Prostate gland (tissue), 2 donors: ENCODE measurements around the gene SLC7A10. TPM values are rescaled to one million over a fixed set of nuclear protein-coding genes. Genes with fewer than 3 reads are reported as not detected.

ENCODE experiments used
- DNase-seq: peaks from one replicate; pipeline ENCODE4 v3.0.0-alpha.2; 2019; ENCODE audit warnings: low spot score
- H3K27ac ChIP-seq, 2 donors: fragments of 200-600 bp; sonication (generic); 2 replicates each; pipeline ENCODE4 v1.5.1; 2017 to 2019
- H3K27me3 ChIP-seq: fragments of 200-600 bp; sonication (generic); replicated peaks from 2 replicates; pipeline ENCODE4 v1.5.1; 2019; ENCODE audit not compliant: insufficient read depth
- H3K36me3 ChIP-seq, 2 donors: fragments of 200-600 bp; sonication (generic); 1 replicate in 1 of 2; 2 replicates in 1 of 2; pipeline versions ENCODE4 v1.5.1 to v1.8.1; 2017 to 2019
- H3K4me1 ChIP-seq: fragments of 200-600 bp; sonication (generic); replicated peaks from 2 replicates; pipeline ENCODE4 v1.5.1; 2019
- H3K4me3 ChIP-seq, 2 donors: fragments of 200-600 bp; sonication (generic); 2 replicates each; pipeline ENCODE4 v1.5.1; 2017 to 2019
- H3K9me3 ChIP-seq: fragments of 200-600 bp; sonication (generic); 2 replicates; pipeline ENCODE4 v1.5.1; 2017
- CTCF ChIP-seq, 4 experiments: fragments of 200-600 bp in 2 of 4; fragments of 450-650 bp in 2 of 4; sonication (generic) in 2 of 4; IDR thresholded peaks; 1 replicate in 3 of 4; 2 replicates in 1 of 4; pipeline ENCODE4 v1.5.1; 2016 to 2019; ENCODE audit warnings: antibody characterized with exemption in 4 of 4, mild to moderate bottlenecking in 2 of 4, moderate library complexity in 2 of 4
- POLR2A ChIP-seq: fragments of 450-650 bp; IDR thresholded peaks from one replicate; pipeline ENCODE4 v1.6.1; 2016; ENCODE audit warnings: antibody characterized with exemption, mild to moderate bottlenecking
- POLR2AphosphoS5 ChIP-seq: sonication (generic); formaldehyde crosslinking; IDR thresholded peaks from one replicate; pipeline ENCODE4 v1.6.1; 2017; ENCODE audit warnings: antibody characterized with exemption
- WGBS: methylation state at CpG from one replicate; pipeline ENCODE4 v1.1.5; 2018; 5-methylcytosine and 5-hydroxymethylcytosine counted together
- intact Hi-C: fragments of 100-400 bp; cut with DNase I; formaldehyde crosslinking; loops from one replicate; pipeline ENCODE4 v1.14.2; 2022
- total RNA-seq, 2 donors: library from RNA; depleted of rRNA; stranded (reverse); fragments of >200 nt; gene quantifications; one replicate each; pipeline ENCODE4 v1.1.0, GENCODE V29; 2016

The SLC7A10 gene
- total RNA-seq, 2 donors from 2014 or later = 3.5 TPM; not detected in 1

DNA sequence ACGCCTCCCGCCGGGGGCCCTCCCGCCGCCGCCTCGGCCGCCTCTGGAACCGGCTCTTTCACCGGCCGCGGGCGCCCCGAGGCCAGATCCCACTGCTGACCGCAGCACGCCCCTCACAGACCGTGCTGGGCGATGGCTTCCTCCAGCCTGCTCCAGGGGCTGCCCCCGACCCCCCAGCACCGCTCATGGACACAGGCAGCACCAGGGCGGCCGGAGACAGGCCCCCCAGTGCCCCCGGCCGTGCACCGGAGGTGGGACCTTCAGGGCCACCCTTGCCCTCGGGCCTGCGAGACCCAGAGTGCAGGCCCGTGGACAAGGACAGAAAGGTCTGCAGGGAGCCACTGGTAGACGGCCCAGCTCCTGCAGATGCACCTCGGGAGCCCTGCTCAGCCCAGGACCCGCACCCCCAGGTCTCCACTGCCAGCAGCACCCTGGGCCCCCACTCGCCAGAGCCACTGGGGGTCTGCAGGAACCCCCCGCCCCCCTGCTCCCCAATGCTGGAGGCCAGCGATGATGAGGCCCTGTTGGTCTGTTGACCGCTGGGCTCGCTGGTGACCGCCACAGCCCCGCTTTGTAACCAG lies 18.5 kb downstream of the SLC7A10 start:
- H3K36me3 ChIP-seq = peaks cover 0 to 7% of the 10 kb centered on the region in 2 donors

GRCh38 chr19:33206261-33207039 lies 19.2 kb downstream of the SLC7A10 start:
- peaks cover 0 to 7% of the 10 kb centered on the region in 2 donors for H3K36me3 ChIP-seq
- no peaks in the 10 kb centered on the region for H3K9me3 ChIP-seq
- H3K4me3 ChIP-seq = no peak overlapping the region
- intact Hi-C loops = no loop called here
- DNase-seq = no peak
- no peak overlapping the region for H3K27ac ChIP-seq
- TF ChIP-seq POLR2AphosphoS5 = no peak
- TF ChIP-seq CTCF (IDR thresholded peaks at IDR 0.05) = no peak
- TF ChIP-seq POLR2A = no peak
- WGBS = 94% methylated on average over 38 of the region's 38 CpGs
- H3K27me3 ChIP-seq = no peaks in the 10 kb centered on the region
- H3K4me1 ChIP-seq = no peaks in the 10 kb centered on the region

More for the DNA sequence above, 18.5 kb downstream of the SLC7A10 start:
- DNase-seq = no peak
- no peaks in the 10 kb centered on the region for H3K27me3 ChIP-seq
- no peak overlapping the region for H3K27ac ChIP-seq
- intact Hi-C loops = no loop called here
- 93% methylated on average over 36 of the region's 38 CpGs for WGBS
- H3K4me3 ChIP-seq = no peak overlapping the region
- no peak for TF ChIP-seq POLR2A
- H3K9me3 ChIP-seq = no peaks in the 10 kb centered on the region
- H3K4me1 ChIP-seq = no peaks in the 10 kb centered on the region

DNA sequence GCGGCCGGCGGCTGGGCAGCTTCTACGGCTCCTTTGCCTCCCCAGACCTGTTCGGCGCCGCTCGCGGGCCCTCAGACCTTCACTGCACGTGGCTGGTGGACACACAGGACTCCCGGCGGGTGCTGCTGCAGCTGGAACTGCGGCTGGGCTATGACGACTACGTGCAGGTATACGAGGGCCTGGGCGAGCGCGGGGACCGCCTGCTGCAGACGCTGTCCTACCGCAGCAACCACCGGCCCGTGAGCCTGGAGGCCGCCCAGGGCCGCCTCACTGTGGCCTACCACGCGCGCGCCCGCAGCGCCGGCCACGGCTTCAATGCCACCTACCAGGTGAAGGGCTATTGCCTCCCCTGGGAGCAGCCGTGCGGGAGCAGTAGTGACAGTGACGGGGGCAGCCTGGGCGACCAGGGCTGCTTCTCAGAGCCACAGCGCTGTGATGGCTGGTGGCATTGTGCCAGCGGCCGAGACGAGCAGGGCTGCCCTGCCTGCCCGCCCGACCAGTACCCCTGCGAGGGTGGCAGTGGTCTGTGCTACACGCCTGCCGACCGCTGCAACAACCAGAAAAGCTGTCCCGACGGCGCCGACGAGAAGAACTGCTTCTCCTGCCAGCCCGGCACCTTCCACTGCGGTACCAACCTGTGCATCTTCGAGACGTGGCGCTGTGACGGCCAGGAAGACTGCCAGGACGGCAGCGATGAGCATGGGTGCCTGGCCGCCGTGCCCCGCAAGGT lies 20.0 kb downstream of the SLC7A10 start:
- TF ChIP-seq POLR2A = no peak
- TF ChIP-seq CTCF (IDR thresholded peaks at IDR 0.05) = no peak
- no peak for TF ChIP-seq POLR2AphosphoS5
- H3K4me1 ChIP-seq = no peaks in the 10 kb centered on the region
- H3K4me3 ChIP-seq = no peak overlapping the region
- no peak overlapping the region for H3K27ac ChIP-seq
- H3K9me3 ChIP-seq = no peaks in the 10 kb centered on the region
- no peaks in the 10 kb centered on the region for H3K27me3 ChIP-seq
- H3K36me3 ChIP-seq = peaks cover 0 to 7% of the 10 kb centered on the region in 2 donors
- WGBS = 94% methylated on average over 59 of the region's 64 CpGs
- DNase-seq = no peak
- intact Hi-C loops = no loop called here

DNA sequence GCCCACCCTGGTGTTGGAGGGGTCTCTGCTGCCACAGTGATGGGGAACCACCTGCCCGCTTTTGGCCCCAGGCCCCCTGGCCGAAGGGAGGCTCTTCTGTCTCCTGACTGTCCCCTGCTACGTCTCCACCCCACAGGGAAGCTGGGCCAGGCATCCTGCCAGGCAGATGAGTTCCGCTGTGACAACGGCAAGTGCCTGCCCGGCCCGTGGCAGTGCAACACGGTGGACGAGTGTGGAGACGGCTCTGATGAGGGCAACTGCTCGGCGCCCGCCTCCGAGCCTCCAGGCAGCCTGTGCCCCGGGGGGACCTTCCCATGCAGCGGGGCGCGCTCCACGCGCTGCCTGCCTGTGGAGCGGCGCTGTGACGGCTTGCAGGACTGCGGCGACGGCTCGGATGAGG lies 20.5 kb downstream of the SLC7A10 start:
- 92% methylated on average over 26 of the region's 27 CpGs for WGBS
- no peaks in the 10 kb centered on the region for H3K9me3 ChIP-seq
- no peaks in the 10 kb centered on the region for H3K4me1 ChIP-seq
- intact Hi-C loops = no loop called here
- H3K36me3 ChIP-seq = peaks cover 0 to 7% of the 10 kb centered on the region in 2 donors
- no peak for DNase-seq
- H3K27me3 ChIP-seq = no peaks in the 10 kb centered on the region
- H3K27ac ChIP-seq = no peak overlapping the region
- no peak for TF ChIP-seq CTCF (IDR thresholded peaks at IDR 0.05)
- no peak for TF ChIP-seq POLR2AphosphoS5
- no peak for TF ChIP-seq POLR2A
- H3K4me3 ChIP-seq = no peak overlapping the region

DNA sequence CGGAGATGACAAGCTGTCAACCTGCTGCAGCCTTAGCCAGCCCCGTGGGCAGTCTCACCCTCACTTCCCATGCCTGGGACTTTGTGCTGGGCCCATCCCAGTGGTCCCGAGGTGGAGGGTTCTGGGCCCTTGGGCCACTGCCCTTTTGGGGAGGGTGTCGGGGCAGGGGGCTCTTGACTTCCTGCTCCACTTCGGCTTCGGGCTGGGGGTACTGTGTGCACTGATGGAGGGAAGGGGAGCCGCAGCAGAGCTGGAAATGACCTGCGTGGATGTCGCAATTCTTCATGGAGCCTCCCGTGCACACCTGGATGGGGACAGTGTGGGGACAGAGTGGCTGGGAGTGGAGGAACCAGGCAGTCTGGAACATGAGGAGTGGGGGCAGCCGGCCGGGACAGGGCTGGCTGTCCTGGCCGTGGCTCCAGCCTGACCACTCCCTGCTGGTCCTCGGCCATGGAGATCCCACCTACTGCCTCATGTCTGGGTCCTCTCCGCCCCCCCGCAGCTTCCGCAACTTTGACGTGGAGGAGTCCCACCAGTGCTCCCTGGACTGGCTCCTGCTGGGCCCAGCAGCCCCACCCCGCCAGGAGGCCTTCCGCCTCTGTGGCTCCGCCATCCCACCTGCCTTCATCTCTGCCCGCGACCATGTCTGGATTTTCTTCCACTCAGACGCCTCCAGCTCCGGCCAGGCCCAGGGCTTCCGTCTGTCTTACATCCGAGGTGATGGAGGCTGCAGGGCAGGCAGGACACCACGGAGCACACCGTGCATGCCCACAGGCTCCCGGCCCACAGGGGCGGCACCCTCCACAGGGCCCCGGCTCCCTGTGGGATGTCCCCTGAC lies 21.3 kb downstream of the SLC7A10 start:
- no peak overlapping the region for H3K27ac ChIP-seq
- H3K27me3 ChIP-seq = no peaks in the 10 kb centered on the region
- 86% methylated on average over 31 of the region's 32 CpGs for WGBS
- intact Hi-C loops = no loop called here
- TF ChIP-seq POLR2AphosphoS5 (no peak), CTCF (IDR thresholded peaks at IDR 0.05) (no peak), POLR2A (no peak)
- H3K4me1 ChIP-seq = no peaks in the 10 kb centered on the region
- no peak overlapping the region for H3K4me3 ChIP-seq
- H3K9me3 ChIP-seq = no peaks in the 10 kb centered on the region
- DNase-seq = no peak
- peaks cover 0 to 7% of the 10 kb centered on the region in 2 donors for H3K36me3 ChIP-seq
